ENCODE measurements around the gene MAN1C1. TPM values are rescaled to one million over a fixed set of nuclear protein-coding genes. Genes with fewer than 3 reads are reported as not detected.

MAN1C1 gene
- total and polyA plus RNA-seq, 9 of the 15 experiments (the other 6 are each of a cell fraction or from before 2014, with no cell fraction given), result 0.04 to 0.44 (median 0.10) TPM; not detected in 3

DNA sequence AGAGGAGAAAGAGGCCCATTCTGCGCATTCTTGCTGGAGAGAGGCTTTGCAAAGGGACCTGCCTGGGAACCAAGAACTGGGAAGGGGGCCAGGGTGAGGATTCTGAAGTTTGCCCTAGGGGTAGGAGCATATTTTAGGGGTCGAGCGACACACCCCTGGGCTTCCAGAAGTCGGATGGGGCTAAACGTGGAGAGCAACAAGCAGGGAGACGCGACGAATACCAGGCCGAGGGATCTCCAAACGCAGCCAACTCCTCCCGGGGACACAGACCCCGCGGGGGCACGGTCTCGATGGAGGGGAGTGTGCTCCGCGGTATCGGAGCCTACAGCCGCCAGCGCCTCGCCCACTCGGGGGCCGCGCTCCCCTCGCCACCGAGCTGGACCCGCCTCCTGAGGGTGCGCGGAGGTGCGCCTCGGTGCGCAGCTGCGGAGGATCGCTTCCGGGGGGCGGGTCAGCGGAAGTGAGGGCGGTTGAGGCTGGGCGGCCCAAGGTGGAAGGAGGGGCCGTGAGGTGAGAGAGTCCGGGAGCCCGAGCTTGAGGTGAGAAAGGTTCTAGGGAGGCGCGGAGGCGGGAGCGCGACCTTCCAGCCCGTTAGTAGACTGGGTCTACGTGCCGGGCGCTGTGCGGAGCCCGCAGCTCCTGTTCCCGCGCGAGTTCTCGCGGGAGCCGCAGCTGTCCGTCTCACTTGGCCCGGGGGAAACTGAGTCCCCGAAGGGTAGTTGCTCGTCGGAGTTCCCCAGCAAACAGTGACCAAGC, 203.1 kb downstream of the MAN1C1 start, which contains the start of gene MTFR1L (continued):
- TF ChIP-seq, protein P1, sequence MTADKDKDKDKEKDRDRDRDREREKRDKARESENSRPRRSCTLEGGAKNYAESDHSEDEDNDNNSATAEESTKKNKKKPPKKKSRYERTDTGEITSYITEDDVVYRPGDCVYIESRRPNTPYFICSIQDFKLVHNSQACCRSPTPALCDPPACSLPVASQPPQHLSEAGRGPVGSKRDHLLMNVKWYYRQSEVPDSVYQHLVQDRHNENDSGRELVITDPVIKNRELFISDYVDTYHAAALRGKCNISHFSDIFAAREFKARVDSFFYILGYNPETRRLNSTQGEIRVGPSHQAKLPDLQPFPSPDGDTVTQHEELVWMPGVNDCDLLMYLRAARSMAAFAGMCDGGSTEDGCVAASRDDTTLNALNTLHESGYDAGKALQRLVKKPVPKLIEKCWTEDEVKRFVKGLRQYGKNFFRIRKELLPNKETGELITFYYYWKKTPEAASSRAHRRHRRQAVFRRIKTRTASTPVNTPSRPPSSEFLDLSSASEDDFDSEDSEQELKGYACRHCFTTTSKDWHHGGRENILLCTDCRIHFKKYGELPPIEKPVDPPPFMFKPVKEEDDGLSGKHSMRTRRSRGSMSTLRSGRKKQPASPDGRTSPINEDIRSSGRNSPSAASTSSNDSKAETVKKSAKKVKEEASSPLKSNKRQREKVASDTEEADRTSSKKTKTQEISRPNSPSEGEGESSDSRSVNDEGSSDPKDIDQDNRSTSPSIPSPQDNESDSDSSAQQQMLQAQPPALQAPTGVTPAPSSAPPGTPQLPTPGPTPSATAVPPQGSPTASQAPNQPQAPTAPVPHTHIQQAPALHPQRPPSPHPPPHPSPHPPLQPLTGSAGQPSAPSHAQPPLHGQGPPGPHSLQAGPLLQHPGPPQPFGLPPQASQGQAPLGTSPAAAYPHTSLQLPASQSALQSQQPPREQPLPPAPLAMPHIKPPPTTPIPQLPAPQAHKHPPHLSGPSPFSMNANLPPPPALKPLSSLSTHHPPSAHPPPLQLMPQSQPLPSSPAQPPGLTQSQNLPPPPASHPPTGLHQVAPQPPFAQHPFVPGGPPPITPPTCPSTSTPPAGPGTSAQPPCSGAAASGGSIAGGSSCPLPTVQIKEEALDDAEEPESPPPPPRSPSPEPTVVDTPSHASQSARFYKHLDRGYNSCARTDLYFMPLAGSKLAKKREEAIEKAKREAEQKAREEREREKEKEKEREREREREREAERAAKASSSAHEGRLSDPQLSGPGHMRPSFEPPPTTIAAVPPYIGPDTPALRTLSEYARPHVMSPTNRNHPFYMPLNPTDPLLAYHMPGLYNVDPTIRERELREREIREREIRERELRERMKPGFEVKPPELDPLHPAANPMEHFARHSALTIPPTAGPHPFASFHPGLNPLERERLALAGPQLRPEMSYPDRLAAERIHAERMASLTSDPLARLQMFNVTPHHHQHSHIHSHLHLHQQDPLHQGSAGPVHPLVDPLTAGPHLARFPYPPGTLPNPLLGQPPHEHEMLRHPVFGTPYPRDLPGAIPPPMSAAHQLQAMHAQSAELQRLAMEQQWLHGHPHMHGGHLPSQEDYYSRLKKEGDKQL (CRISPR knock-in tag; IDR thresholded peaks at IDR 0.05; ENCODE audit: borderline replicate concordance), result no peak
- TF ChIP-seq ZNF644 (tag; IDR thresholded peaks at IDR 0.05; ENCODE audit: low read depth), result no peak
- TF ChIP-seq, protein P2, sequence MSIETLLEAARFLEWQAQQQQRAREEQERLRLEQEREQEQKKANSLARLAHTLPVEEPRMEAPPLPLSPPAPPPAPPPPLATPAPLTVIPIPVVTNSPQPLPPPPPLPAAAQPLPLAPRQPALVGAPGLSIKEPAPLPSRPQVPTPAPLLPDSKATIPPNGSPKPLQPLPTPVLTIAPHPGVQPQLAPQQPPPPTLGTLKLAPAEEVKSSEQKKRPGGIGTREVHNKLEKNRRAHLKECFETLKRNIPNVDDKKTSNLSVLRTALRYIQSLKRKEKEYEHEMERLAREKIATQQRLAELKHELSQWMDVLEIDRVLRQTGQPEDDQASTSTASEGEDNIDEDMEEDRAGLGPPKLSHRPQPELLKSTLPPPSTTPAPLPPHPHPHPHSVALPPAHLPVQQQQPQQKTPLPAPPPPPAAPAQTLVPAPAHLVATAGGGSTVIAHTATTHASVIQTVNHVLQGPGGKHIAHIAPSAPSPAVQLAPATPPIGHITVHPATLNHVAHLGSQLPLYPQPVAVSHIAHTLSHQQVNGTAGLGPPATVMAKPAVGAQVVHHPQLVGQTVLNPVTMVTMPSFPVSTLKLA (conservative IDR thresholded peaks at IDR 0.05), result peak; percentile 41 to 78; a peak in 2 of 4 replicates
- no peak for TF ChIP-seq ZNF583 (CRISPR knock-in tag; IDR thresholded peaks at IDR 0.05)
- TF ChIP-seq ELF1 (tag; IDR thresholded peaks at IDR 0.05), result peak; percentile 85
- no peak for TF ChIP-seq RFX5 (IDR thresholded peaks at IDR 0.05; ENCODE audit: low read depth, low read length)
- no peak for TF ChIP-seq MIER1 (IDR thresholded peaks at IDR 0.05; ENCODE audit: low read depth)
- no peak for TF ChIP-seq MTA2 (IDR thresholded peaks at IDR 0.05; ENCODE audit: low read depth)
- TF ChIP-seq NR2C1 (IDR thresholded peaks at IDR 0.05), result peak; percentile 96
- TF ChIP-seq NR2C1 (tag; IDR thresholded peaks at IDR 0.05), result peak; percentile 96
- peak; percentile 48 for TF ChIP-seq SOX6 (IDR thresholded peaks at IDR 0.05)
- TF ChIP-seq ZNF41 (CRISPR knock-in tag; conservative IDR thresholded peaks at IDR 0.05), result no peak
